ENCODE data around the gene TP73.

GRCh38 chr1:3646596-3646995, 5.7 kb upstream of the TP73 start:
- TF ChIP-seq POLR2A (IDR thresholded peaks at IDR 0.05) (no peak), CTCF (IDR thresholded peaks at IDR 0.05) (no peak)

All from heart left ventricle (tissue), 13 donors.